ENCODE measurements around the gene ARHGAP31. TPM values are rescaled to one million over a fixed set of nuclear protein-coding genes. Genes with fewer than 3 reads are reported as not detected.
A peak's percentile ranks its signal among the peaks of the same experiment; 100 is the strongest.

Gene ARHGAP31, protein sequence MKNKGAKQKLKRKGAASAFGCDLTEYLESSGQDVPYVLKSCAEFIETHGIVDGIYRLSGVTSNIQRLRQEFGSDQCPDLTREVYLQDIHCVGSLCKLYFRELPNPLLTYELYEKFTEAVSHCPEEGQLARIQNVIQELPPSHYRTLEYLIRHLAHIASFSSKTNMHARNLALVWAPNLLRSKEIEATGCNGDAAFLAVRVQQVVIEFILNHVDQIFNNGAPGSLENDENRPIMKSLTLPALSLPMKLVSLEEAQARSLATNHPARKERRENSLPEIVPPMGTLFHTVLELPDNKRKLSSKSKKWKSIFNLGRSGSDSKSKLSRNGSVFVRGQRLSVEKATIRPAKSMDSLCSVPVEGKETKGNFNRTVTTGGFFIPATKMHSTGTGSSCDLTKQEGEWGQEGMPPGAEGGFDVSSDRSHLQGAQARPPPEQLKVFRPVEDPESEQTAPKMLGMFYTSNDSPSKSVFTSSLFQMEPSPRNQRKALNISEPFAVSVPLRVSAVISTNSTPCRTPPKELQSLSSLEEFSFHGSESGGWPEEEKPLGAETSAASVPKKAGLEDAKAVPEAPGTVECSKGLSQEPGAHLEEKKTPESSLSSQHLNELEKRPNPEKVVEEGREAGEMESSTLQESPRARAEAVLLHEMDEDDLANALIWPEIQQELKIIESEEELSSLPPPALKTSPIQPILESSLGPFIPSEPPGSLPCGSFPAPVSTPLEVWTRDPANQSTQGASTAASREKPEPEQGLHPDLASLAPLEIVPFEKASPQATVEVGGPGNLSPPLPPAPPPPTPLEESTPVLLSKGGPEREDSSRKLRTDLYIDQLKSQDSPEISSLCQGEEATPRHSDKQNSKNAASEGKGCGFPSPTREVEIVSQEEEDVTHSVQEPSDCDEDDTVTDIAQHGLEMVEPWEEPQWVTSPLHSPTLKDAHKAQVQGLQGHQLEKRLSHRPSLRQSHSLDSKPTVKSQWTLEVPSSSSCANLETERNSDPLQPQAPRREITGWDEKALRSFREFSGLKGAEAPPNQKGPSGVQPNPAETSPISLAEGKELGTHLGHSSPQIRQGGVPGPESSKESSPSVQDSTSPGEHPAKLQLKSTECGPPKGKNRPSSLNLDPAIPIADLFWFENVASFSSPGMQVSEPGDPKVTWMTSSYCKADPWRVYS (N-terminal part only)
- total RNA-seq (1 to 10 TPM; 2.7 to 5.1 (median 3.4) TPM), total RNA-seq (8.1 to 88.4 (median 21.4) reads per million in 29 experiments)
- total RNA-seq (2013) = 4.6 TPM

DNA sequence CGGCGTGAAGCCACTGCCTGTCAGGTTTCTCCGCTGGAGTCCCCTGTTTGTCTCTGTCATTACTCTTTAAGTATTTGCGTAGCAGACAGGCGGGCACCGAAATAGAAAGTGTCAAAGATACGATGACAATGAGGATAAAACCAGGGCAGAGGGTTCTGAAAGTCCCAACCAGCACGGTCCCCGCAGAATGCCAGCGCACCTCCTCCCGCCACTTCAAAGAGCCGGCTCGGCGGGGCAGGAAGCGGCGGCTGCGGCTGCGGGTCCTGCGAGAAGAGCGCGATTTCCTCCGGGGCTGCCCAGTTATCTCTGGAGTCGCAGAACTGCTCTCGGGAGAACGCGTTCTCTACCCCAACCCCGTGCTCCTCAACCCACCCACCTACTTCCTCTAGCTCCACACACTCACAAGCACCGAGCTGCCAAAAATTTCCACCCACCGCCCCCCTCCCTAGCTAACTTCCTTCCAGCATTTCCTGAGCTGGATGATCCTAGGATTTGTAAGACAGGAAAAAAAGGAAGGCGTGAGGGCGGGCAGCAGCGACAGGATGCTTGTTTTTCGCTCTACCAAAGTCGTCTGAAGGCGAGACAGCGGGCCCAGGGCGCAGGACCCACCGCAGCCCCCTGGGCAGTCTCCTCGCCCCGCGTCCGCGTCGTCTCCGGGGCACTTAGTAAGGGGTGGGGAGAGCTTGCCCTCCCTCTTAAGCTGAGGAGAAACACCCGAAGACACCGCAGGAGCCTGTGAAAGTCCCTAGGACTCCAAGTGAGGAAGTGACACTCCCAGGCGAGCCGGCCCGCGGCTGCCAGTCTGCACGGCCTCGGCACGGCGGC is at the start of gene ARHGAP31:
Gene ARHGAP31, plus strand, starts transcription at position 513 of the 825 bp plus-strand sequence. CDS start 522 bp downstream, outside the sequence.
- Mint-ChIP-seq H3K36me3 (peaks cover 11% of the 10 kb centered on the region), H3K4me1 (peaks cover 53 to 67% (median 65%) of the 10 kb centered on the region in 3 donors), H3K27ac (peak within 1 kb of the TSS; percentile 79 to 94), H3K27me3 (no peaks in the 10 kb centered on the region), H3K4me3 (peak within 1 kb of the TSS; percentile 85 to 93 (median 90)), H3K9me3 (no peaks in the 10 kb centered on the region)
- peak; percentile 67 to 76 (median 72) for ATAC-seq (replicated peaks in 1 of 4)
- H3K36me3 ChIP-seq (ENCODE audit: control insufficient read depth in 2 of 2, extremely low read depth in 1 of 2, insufficient read depth in 1 of 2, low read length in 1 of 2) = no peaks in the 10 kb centered on the region
- peak; percentile 60 to 94 (median 85) for DNase-seq
- CTCF ChIA-PET = interaction anchor here (0.5 to 3.0 kb wide), 8 partner anchors 20 to 1419 kb away, joined by 3 to 22 read pairs (median 6); partner anchors contain the start of gene B4GALT4 (in 1 of the 2)
- POLR2A ChIA-PET = interaction anchor here (0.6 to 2.3 kb wide), 9 partner anchors 9 to 339 kb away, joined by 3 to 15 read pairs (median 3); partner anchors contain the start of genes TIMMDC1 (in 1 of the 2) and TMEM39A (in 1 of the 2)
- H3K27ac ChIP-seq (ENCODE audit: low read length) = peak within 1 kb of the TSS; percentile 97
- no peaks in the 10 kb centered on the region for H3K9me3 ChIP-seq
- H3K27me3 ChIP-seq (replicated peaks in 1 of 2; ENCODE audit: control insufficient read depth in 2 of 2, extremely low read depth in 1 of 2, insufficient read depth in 2 of 2, low read length in 1 of 2) = peaks cover 0 to 8% of the 10 kb centered on the region in 2 experiments
- peak within 1 kb of the TSS; percentile 74 to 81 for H3K4me3 ChIP-seq (ENCODE audit: control insufficient read depth in 1 of 2, extremely low read depth in 1 of 2, low read length in 1 of 2)
- under 1% methylated on average over 50 of the region's 55 CpGs for WGBS (ENCODE audit: insufficient coverage)
- peaks cover 15 to 53% of the 10 kb centered on the region in 2 experiments for H3K4me1 ChIP-seq (ENCODE audit: control insufficient read depth in 1 of 2, extremely low read depth in 1 of 2, insufficient read depth in 2 of 2, low read length in 2 of 2)

- Mint-ChIP-seq H3K4me3 (no peak overlapping the region), H3K27me3 (no peaks in the 10 kb centered on the region), H3K36me3 (peaks cover 3% of the 10 kb centered on the region), H3K9me3 (peaks cover 9 to 25% (median 14%) of the 10 kb centered on the region in 3 donors), H3K27ac (no peak overlapping the region), H3K4me1 (peaks cover 4 to 7% (median 6%) of the 10 kb centered on the region in 3 donors)
- no peak overlapping the region for H3K27ac ChIP-seq (ENCODE audit: low read length)
- no peak overlapping the region for H3K4me3 ChIP-seq (ENCODE audit: control insufficient read depth in 1 of 2, extremely low read depth in 1 of 2, low read length in 1 of 2)
- ATAC-seq (replicated peaks in 1 of 4) (no peak), DNase-seq (no peak)
- H3K36me3 ChIP-seq (ENCODE audit: control insufficient read depth in 2 of 2, extremely low read depth in 1 of 2, insufficient read depth in 1 of 2, low read length in 1 of 2) = no peaks in the 10 kb centered on the region
- H3K9me3 ChIP-seq = peaks cover 4% of the 10 kb centered on the region
- peaks cover 0 to 3% of the 10 kb centered on the region in 2 experiments for H3K4me1 ChIP-seq (ENCODE audit: control insufficient read depth in 1 of 2, extremely low read depth in 1 of 2, insufficient read depth in 2 of 2, low read length in 2 of 2)
- 50% methylated on average over 2 of the region's 2 CpGs for WGBS (ENCODE audit: insufficient coverage)
- POLR2A ChIA-PET = no interaction called here
- CTCF ChIA-PET = interaction anchor here (0.6 to 1.1 kb wide), 5 partner anchors 21 to 222 kb away, joined by 4 to 7 read pairs (median 5); no protein-coding TSS in a partner anchor
- no peaks in the 10 kb centered on the region for H3K27me3 ChIP-seq (replicated peaks in 1 of 2; ENCODE audit: control insufficient read depth in 2 of 2, extremely low read depth in 1 of 2, insufficient read depth in 2 of 2, low read length in 1 of 2)
These were observed 48.4 kb upstream of the ARHGAP31 start for GRCh38 chr3:119245778-119246177.

GRCh38 chr3:119255214-119255613 is 39.0 kb upstream of the ARHGAP31 start:
- no peak overlapping the region for H3K27ac Mint-ChIP-seq
- no peaks in the 10 kb centered on the region for H3K27me3 Mint-ChIP-seq
- Histone ChIP-seq H3K27ac (ENCODE audit: low read length) (no peak overlapping the region), H3K4me1 (ENCODE audit: control insufficient read depth in 1 of 2, extremely low read depth in 1 of 2, insufficient read depth in 2 of 2, low read length in 2 of 2) (no peaks in the 10 kb centered on the region), H3K9me3 (no peaks in the 10 kb centered on the region), H3K27me3 (replicated peaks in 1 of 2; ENCODE audit: control insufficient read depth in 2 of 2, extremely low read depth in 1 of 2, insufficient read depth in 2 of 2, low read length in 1 of 2) (no peaks in the 10 kb centered on the region), H3K36me3 (ENCODE audit: control insufficient read depth in 2 of 2, extremely low read depth in 1 of 2, insufficient read depth in 1 of 2, low read length in 1 of 2) (no peaks in the 10 kb centered on the region), H3K4me3 (ENCODE audit: control insufficient read depth in 1 of 2, extremely low read depth in 1 of 2, low read length in 1 of 2) (no peak overlapping the region)
- no peak for DNase-seq
- H3K4me3 Mint-ChIP-seq = no peak overlapping the region
- WGBS (ENCODE audit: insufficient coverage) = no CpG with 5 or more reads among the region's 2 CpGs
- CTCF ChIA-PET = no interaction called here
- H3K9me3 Mint-ChIP-seq = no peaks in the 10 kb centered on the region
- H3K36me3 Mint-ChIP-seq = no peaks in the 10 kb centered on the region
- ATAC-seq (replicated peaks in 1 of 4) = no peak
- POLR2A ChIA-PET = no interaction called here
- peaks cover 0 to 6% (median 2%) of the 10 kb centered on the region in 3 donors for H3K4me1 Mint-ChIP-seq

GRCh38 chr3:119257111-119257510 is 37.1 kb upstream of the ARHGAP31 start:
- no peak overlapping the region for H3K4me3 Mint-ChIP-seq
- Histone ChIP-seq H3K27me3 (replicated peaks in 1 of 2; ENCODE audit: control insufficient read depth in 2 of 2, extremely low read depth in 1 of 2, insufficient read depth in 2 of 2, low read length in 1 of 2) (no peaks in the 10 kb centered on the region), H3K9me3 (no peaks in the 10 kb centered on the region), H3K4me1 (ENCODE audit: control insufficient read depth in 1 of 2, extremely low read depth in 1 of 2, insufficient read depth in 2 of 2, low read length in 2 of 2) (peaks cover 0 to 4% of the 10 kb centered on the region in 2 experiments), H3K27ac (ENCODE audit: low read length) (no peak overlapping the region), H3K36me3 (ENCODE audit: control insufficient read depth in 2 of 2, extremely low read depth in 1 of 2, insufficient read depth in 1 of 2, low read length in 1 of 2) (no peaks in the 10 kb centered on the region), H3K4me3 (ENCODE audit: control insufficient read depth in 1 of 2, extremely low read depth in 1 of 2, low read length in 1 of 2) (no peak overlapping the region)
- no peaks in the 10 kb centered on the region for H3K9me3 Mint-ChIP-seq
- WGBS (ENCODE audit: insufficient coverage) = 94% methylated on average over 1 of the region's 2 CpGs
- ChIA-PET POLR2A (no interaction called here), CTCF (no interaction called here)
- H3K27me3 Mint-ChIP-seq = no peaks in the 10 kb centered on the region
- no peak for DNase-seq
- no peak for ATAC-seq (replicated peaks in 1 of 4)
- H3K4me1 Mint-ChIP-seq = peaks cover 0 to 7% (median 6%) of the 10 kb centered on the region in 3 donors
- no peak overlapping the region for H3K27ac Mint-ChIP-seq
- no peaks in the 10 kb centered on the region for H3K36me3 Mint-ChIP-seq

DNA sequence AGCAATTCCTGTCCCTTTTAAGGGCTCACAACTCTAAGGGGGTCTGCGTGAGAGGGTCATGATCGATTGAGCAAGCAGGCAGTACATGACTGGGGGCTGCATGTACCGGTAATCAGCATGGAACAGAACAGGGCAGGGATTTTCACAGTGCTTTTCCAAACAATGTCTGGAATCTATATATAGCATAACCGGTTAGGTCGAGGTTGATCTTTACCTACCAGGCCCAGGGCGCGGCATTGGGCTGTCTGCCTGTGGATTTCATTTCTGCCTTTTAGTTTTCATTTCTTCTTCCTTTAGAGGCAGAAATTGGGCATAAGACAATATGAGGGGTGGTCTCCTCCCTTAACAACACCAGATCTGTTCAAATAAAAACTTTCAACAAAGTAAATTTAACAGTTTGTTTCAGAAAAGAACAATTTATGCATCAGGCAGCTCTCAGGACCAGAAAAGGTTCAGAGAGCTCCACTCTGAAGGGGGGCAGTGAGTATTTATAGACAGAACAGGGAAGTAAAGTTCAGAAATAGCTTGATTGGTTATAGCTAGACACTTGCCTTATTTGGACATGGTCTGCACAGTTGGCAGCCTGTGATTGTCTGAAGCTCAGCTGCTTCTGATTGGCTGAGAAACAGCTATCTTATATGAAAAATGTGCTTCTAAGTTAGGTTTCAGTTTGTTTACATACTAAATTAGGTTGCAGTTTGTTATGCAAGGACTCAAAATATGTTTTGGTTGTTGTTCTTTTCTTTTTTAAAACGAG is 36.4 kb upstream of the ARHGAP31 start:
- H3K4me1 Mint-ChIP-seq = peaks cover 0 to 7% (median 6%) of the 10 kb centered on the region in 3 donors
- POLR2A ChIA-PET = interaction anchor here in 1 of 2 donors (0.6 kb wide), 1 partner anchor 1124 kb away, joined by 3 read pairs; no protein-coding TSS in a partner anchor

More for the DNA sequence above, 36.4 kb upstream of the ARHGAP31 start:
- no peak overlapping the region for H3K27ac Mint-ChIP-seq
- peaks cover 0 to 4% of the 10 kb centered on the region in 2 experiments for H3K4me1 ChIP-seq (ENCODE audit: control insufficient read depth in 1 of 2, extremely low read depth in 1 of 2, insufficient read depth in 2 of 2, low read length in 2 of 2)
- no peaks in the 10 kb centered on the region for H3K27me3 Mint-ChIP-seq
- 83% methylated on average over 3 of the region's 8 CpGs for WGBS (ENCODE audit: insufficient coverage)
- no peaks in the 10 kb centered on the region for H3K9me3 Mint-ChIP-seq
- H3K27me3 ChIP-seq (replicated peaks in 1 of 2; ENCODE audit: control insufficient read depth in 2 of 2, extremely low read depth in 1 of 2, insufficient read depth in 2 of 2, low read length in 1 of 2) = no peaks in the 10 kb centered on the region
- no peak overlapping the region for H3K4me3 Mint-ChIP-seq
- CTCF ChIA-PET = interaction anchor here (0.7 to 0.9 kb wide), 2 partner anchors 11 to 16 kb away, joined by 3 read pairs; no protein-coding TSS in a partner anchor
- ATAC-seq (replicated peaks in 1 of 4) = no peak
- no peak overlapping the region for H3K27ac ChIP-seq (ENCODE audit: low read length)
- H3K36me3 Mint-ChIP-seq = no peaks in the 10 kb centered on the region
- no peak for DNase-seq
- no peak overlapping the region for H3K4me3 ChIP-seq (ENCODE audit: control insufficient read depth in 1 of 2, extremely low read depth in 1 of 2, low read length in 1 of 2)
- H3K36me3 ChIP-seq (ENCODE audit: control insufficient read depth in 2 of 2, extremely low read depth in 1 of 2, insufficient read depth in 1 of 2, low read length in 1 of 2) = no peaks in the 10 kb centered on the region
- H3K9me3 ChIP-seq = no peaks in the 10 kb centered on the region

Measured in T-cell (primary cell).